Esophagus squamous epithelium (tissue), 4 donors: ENCODE results near the gene PRKN.

Experiments
- POLR2A ChIP-seq, 4 donors: fragments of 450-650 bp; IDR thresholded peaks; one replicate each; pipeline ENCODE4 v1.6.1; 2017; ENCODE audit warnings: antibody characterized with exemption in 4 of 4, mild to moderate bottlenecking in 4 of 4, moderate library complexity in 3 of 4
- TF ChIP-seq, protein P1 (sequence below), 6 experiments: fragments of 450-650 bp in 4 of 6; fragments of 200-600 bp in 2 of 6; sonication (generic) in 2 of 6; IDR thresholded peaks; one replicate each; pipeline ENCODE4 v1.5.1; 2016 to 2019; ENCODE audit warnings: antibody characterized with exemption in 6 of 6, mild to moderate bottlenecking in 4 of 6, moderate library complexity in 4 of 6

DNA sequence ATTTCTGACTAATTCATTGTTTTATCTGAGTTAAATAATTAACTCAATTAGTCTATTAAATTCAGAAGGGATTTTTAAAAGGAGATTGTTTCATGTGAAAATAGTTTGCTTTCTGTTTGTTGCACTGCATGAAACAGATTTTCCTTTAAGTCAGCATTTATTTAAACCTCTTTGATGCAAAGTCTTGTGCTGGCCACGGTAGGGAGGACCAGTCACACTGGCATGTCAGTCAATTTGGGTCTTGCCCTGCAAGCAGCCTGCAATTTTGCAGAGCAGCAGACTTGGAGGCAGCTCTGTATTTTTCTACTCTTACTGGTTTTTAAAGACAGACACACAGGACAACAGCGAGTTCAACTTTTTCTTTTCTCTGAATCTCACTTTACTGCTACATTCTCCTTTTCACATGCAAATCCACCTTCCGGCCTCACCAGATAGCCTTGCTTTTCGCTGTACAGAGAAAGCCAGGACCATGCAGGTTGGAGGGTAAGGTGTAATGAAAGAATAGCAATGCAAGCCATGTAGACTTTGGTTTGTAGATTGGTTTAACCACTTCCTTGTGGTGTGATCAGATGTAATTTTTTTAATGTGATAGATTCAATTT lies 763.8 kb downstream of the PRKN start:
- TF ChIP-seq, protein P1, sequence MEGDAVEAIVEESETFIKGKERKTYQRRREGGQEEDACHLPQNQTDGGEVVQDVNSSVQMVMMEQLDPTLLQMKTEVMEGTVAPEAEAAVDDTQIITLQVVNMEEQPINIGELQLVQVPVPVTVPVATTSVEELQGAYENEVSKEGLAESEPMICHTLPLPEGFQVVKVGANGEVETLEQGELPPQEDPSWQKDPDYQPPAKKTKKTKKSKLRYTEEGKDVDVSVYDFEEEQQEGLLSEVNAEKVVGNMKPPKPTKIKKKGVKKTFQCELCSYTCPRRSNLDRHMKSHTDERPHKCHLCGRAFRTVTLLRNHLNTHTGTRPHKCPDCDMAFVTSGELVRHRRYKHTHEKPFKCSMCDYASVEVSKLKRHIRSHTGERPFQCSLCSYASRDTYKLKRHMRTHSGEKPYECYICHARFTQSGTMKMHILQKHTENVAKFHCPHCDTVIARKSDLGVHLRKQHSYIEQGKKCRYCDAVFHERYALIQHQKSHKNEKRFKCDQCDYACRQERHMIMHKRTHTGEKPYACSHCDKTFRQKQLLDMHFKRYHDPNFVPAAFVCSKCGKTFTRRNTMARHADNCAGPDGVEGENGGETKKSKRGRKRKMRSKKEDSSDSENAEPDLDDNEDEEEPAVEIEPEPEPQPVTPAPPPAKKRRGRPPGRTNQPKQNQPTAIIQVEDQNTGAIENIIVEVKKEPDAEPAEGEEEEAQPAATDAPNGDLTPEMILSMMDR (IDR thresholded peaks at IDR 0.05) = no peak
- no peak for TF ChIP-seq POLR2A (IDR thresholded peaks at IDR 0.05)
